HL-60/S4 (cell line): ENCODE measurements around the gene NFIA.

Experiments used
- in situ Hi-C: fragments of 300-500 bp; cut with MboI; formaldehyde crosslinking; loops from 2 replicates; pipeline ENCODE4 v1.14.3; 2022; ENCODE audit warnings: low sequenced_read_pairs

Gene NFIA

GRCh38 chr1:61101536-61101935, 19.2 kb downstream of the NFIA start:
- in situ Hi-C loops, result no loop called here

GRCh38 chr1:61102041-61102440, 19.7 kb downstream of the NFIA start:
- in situ Hi-C loops, result no loop called here

- in situ Hi-C loops, result no loop called here
Observed at GRCh38 chr1:61102621-61103020, 20.3 kb downstream of the NFIA start.

GRCh38 chr1:61104220-61104671, 21.9 kb downstream of the NFIA start:
- in situ Hi-C loops, result no loop called here

GRCh38 chr1:61107638-61108037, 25.3 kb downstream of the NFIA start:
- in situ Hi-C loops, result no loop called here

- in situ Hi-C loops, result no loop called here
Observed at GRCh38 chr1:61109158-61109557, 26.8 kb downstream of the NFIA start.

GRCh38 chr1:61109910-61110309, 27.5 kb downstream of the NFIA start:
- in situ Hi-C loops, result no loop called here

GRCh38 chr1:61110554-61110953, 28.2 kb downstream of the NFIA start:
- in situ Hi-C loops, result no loop called here

- in situ Hi-C loops, result no loop called here
Observed at GRCh38 chr1:61111084-61112004, 29.0 kb downstream of the NFIA start.

- in situ Hi-C loops, result no loop called here
Observed at GRCh38 chr1:61114178-61114870, 32.0 kb downstream of the NFIA start.

- in situ Hi-C loops, result no loop called here
Observed at GRCh38 chr1:61115436-61115835, 33.1 kb downstream of the NFIA start.

GRCh38 chr1:61116421-61116820, 34.1 kb downstream of the NFIA start:
- in situ Hi-C loops, result no loop called here

- in situ Hi-C loops, result no loop called here
Observed at GRCh38 chr1:61117283-61117682, 34.9 kb downstream of the NFIA start.

- in situ Hi-C loops, result no loop called here
Observed at GRCh38 chr1:61119085-61119484, 36.7 kb downstream of the NFIA start.

- in situ Hi-C loops, result no loop called here
Observed at GRCh38 chr1:61120246-61120840, 38.0 kb downstream of the NFIA start.

- in situ Hi-C loops, result no loop called here
Observed at GRCh38 chr1:61120998-61121397, 38.6 kb downstream of the NFIA start.

GRCh38 chr1:61121631-61122030, 39.3 kb downstream of the NFIA start:
- in situ Hi-C loops, result no loop called here

- in situ Hi-C loops, result no loop called here
Observed at GRCh38 chr1:61122389-61122788, 40.0 kb downstream of the NFIA start.

- in situ Hi-C loops, result no loop called here
Observed at GRCh38 chr1:61123326-61123725, 41.0 kb downstream of the NFIA start.

GRCh38 chr1:61124078-61124477, 41.7 kb downstream of the NFIA start:
- in situ Hi-C loops, result no loop called here

- in situ Hi-C loops, result no loop called here
Observed at GRCh38 chr1:61124696-61125095, 42.3 kb downstream of the NFIA start.

GRCh38 chr1:61125263-61125662, 42.9 kb downstream of the NFIA start:
- in situ Hi-C loops, result no loop called here
